GM23338 (cell line): Measurements from ENCODE around the gene SCG3. TPM values are rescaled to one million over a fixed set of nuclear protein-coding genes. Genes with fewer than 3 reads are reported as not detected.

ENCODE experiments used
- ATAC-seq: fragments of 200-7000 bp; cut with Tn5 transposase; 3 replicates; pipeline ENCODE4 v1.9.1; 2020
- DNase-seq: peaks from one replicate; pipeline ENCODE4 v3.0.0-alpha.2; 2015; ENCODE audit warnings: low spot score
- H2AFZ ChIP-seq: fragments of 200-600 bp; sonication (generic); 2 replicates; pipeline ENCODE4 v1.8.0; 2016; ENCODE audit warnings: antibody characterized with exemption, mild to moderate bottlenecking, moderate library complexity
- H3F3A ChIP-seq: fragments of 200-600 bp; sonication (generic); replicated peaks from 2 replicates; pipeline ENCODE4 v1.8.0; 2017; ENCODE audit warnings: antibody characterized with exemption, mixed run types, low read depth
- H3K27ac ChIP-seq: fragments of 200-600 bp; sonication (generic); 2 replicates; pipeline ENCODE4 v1.6.1; 2016; ENCODE audit warnings: low read depth
- H3K27me3 ChIP-seq: fragments of 200-600 bp; sonication (generic); 2 replicates; pipeline ENCODE4 v1.8.0; 2016; ENCODE audit warnings: mild to moderate bottlenecking, mixed run types, moderate library complexity; ENCODE audit not compliant: insufficient read depth
- H3K36me3 ChIP-seq: fragments of 200-600 bp; sonication (generic); 2 replicates; pipeline ENCODE4 v1.8.0; 2016; ENCODE audit warnings: mild to moderate bottlenecking; ENCODE audit not compliant: insufficient read depth
- H3K4me1 ChIP-seq: fragments of 200-600 bp; sonication (generic); 2 replicates; pipeline ENCODE4 v1.8.0; 2016; ENCODE audit warnings: mild to moderate bottlenecking, moderate library complexity; ENCODE audit not compliant: insufficient read depth
- H3K4me2 ChIP-seq: fragments of 200-600 bp; sonication (generic); 2 replicates; pipeline ENCODE4 v1.7.1; 2017; ENCODE audit warnings: mixed run types
- H3K4me3 ChIP-seq: fragments of 200-600 bp; sonication (generic); 2 replicates; pipeline ENCODE4 v1.6.1; 2016; ENCODE audit warnings: mixed run types
- H3K79me2 ChIP-seq: fragments of 200-600 bp; sonication (generic); replicated peaks from 2 replicates; pipeline ENCODE4 v1.8.0; 2017; ENCODE audit warnings: mild to moderate bottlenecking; ENCODE audit not compliant: insufficient read depth
- H3K9me2 ChIP-seq: fragments of 200-600 bp; sonication (generic); 2 replicates; pipeline ENCODE4 v1.8.0; 2017; ENCODE audit not compliant: insufficient read depth
- H4K20me1 ChIP-seq: fragments of 200-600 bp; sonication (generic); replicated peaks from 2 replicates; pipeline ENCODE4 v1.8.0; 2017; ENCODE audit warnings: mild to moderate bottlenecking; ENCODE audit not compliant: insufficient read depth
- H3K27ac Mint-ChIP-seq: 2 replicates; pipeline ENCODE4 v1.8.0; 2020; ENCODE audit warnings: inconsistent platforms, mild to moderate bottlenecking, moderate library complexity, mixed read lengths
- H3K27me3 Mint-ChIP-seq: 3 replicates; pipeline ENCODE4 v1.8.0; 2022; ENCODE audit warnings: low read depth, mild to moderate bottlenecking, moderate library complexity, mixed read lengths, inconsistent platforms; ENCODE audit not compliant: insufficient read depth, poor library complexity
- H3K36me3 Mint-ChIP-seq: 3 replicates; pipeline ENCODE4 v1.8.0; 2021; ENCODE audit warnings: low read depth, mild to moderate bottlenecking, inconsistent platforms, moderate library complexity, mixed read lengths
- H3K4me1 Mint-ChIP-seq: 3 replicates; pipeline ENCODE4 v1.8.0; 2020; ENCODE audit warnings: mild to moderate bottlenecking, inconsistent platforms, mixed read lengths
- H3K4me3 Mint-ChIP-seq: 3 replicates; pipeline ENCODE4 v1.8.0; 2021; ENCODE audit warnings: moderate library complexity, mild to moderate bottlenecking, inconsistent platforms, mixed read lengths
- H3K9me3 Mint-ChIP-seq: 3 replicates; pipeline ENCODE4 v1.8.0; 2020; ENCODE audit warnings: moderate library complexity, mild to moderate bottlenecking, inconsistent platforms, mixed read lengths
- CREB1 ChIP-seq: fragments of 250-450 bp; sonication (Bioruptor Pico); IDR thresholded peaks from 2 replicates; pipeline ENCODE4 v1.5.0; 2020; ENCODE audit warnings: low read depth, mild to moderate bottlenecking, moderate library complexity
- EZH2 ChIP-seq: fragments of 200-600 bp; sonication (generic); IDR thresholded peaks from one replicate; pipeline ENCODE4 v1.8.0; 2017; ENCODE audit warnings: antibody characterized with exemption, mild to moderate bottlenecking, low read depth; ENCODE audit not compliant: unreplicated experiment
- EZH2phosphoT487 ChIP-seq: fragments of 200-600 bp; sonication (generic); IDR thresholded peaks from one replicate; pipeline ENCODE4 v1.8.1; 2018; ENCODE audit warnings: antibody characterized with exemption; ENCODE audit not compliant: unreplicated experiment
- JUNB ChIP-seq: IDR thresholded peaks from one replicate; pipeline ENCODE4 v1.6.1; 2016; ENCODE audit warnings: antibody characterized with exemption; ENCODE audit not compliant: unreplicated experiment
- NANOG ChIP-seq: IDR thresholded peaks from 2 replicates; pipeline ENCODE4 v1.6.1; 2016; ENCODE audit warnings: antibody characterized with exemption, borderline replicate concordance
- POLR2AphosphoS5 ChIP-seq: IDR thresholded peaks from 2 replicates; pipeline ENCODE4 v1.6.1; 2016; ENCODE audit warnings: antibody characterized with exemption, low read depth
- STAT1 ChIP-seq: IDR thresholded peaks from one replicate; pipeline ENCODE4 v1.6.1; 2016; ENCODE audit warnings: antibody characterized with exemption; ENCODE audit not compliant: unreplicated experiment
- ZNF114 ChIP-seq: fragments of 250-450 bp; sonication (Bioruptor Pico); IDR thresholded peaks from 2 replicates; pipeline ENCODE4 v1.5.0; 2020; ENCODE audit warnings: mild to moderate bottlenecking, moderate library complexity
- ZNF331 ChIP-seq: fragments of 250-450 bp; sonication (Bioruptor Pico); IDR thresholded peaks from 2 replicates; pipeline ENCODE4 v1.5.0; 2020; ENCODE audit warnings: low read depth, mild to moderate bottlenecking, moderate library complexity
- polyA plus RNA-seq: library from polyadenylated mRNA; unstranded; fragments of >200 nt; fragmentation: Nextera tagmentation; extraction: Ambion mirVana; gene quantifications from 2 replicates; pipeline ENCODE4 v1.2.1, GENCODE V29; 2016
- total RNA-seq: library from RNA; depleted of rRNA; stranded (reverse); fragments of >200 nt; shearing (Covaris generic); gene quantifications from 2 replicates; pipeline ENCODE4 v1.2.3, GENCODE V29; 2014
- TF ChIP-seq, protein P1 (sequence below): fragments of 250-450 bp; sonication (Bioruptor Pico); IDR thresholded peaks from 2 replicates; pipeline ENCODE4 v1.5.0; 2020; ENCODE audit warnings: mild to moderate bottlenecking, moderate library complexity
- TF ChIP-seq, protein P2 (sequence below), 2 experiments: fragments of 200-600 bp in 1 of 2; sonication (generic) in 1 of 2; conservative IDR thresholded peaks; 2 replicates each; pipeline versions ENCODE4 v1.5.1 to v1.6.1; 2016 to 2017; ENCODE audit warnings: antibody characterized with exemption in 2 of 2, low read depth in 2 of 2, mild to moderate bottlenecking in 2 of 2, moderate library complexity in 1 of 2
- TF ChIP-seq, protein P3 (sequence below): IDR thresholded peaks from one replicate; pipeline ENCODE4 v1.6.1; 2018; ENCODE audit warnings: antibody characterized with exemption; ENCODE audit not compliant: unreplicated experiment
- TF ChIP-seq, protein P4 (sequence below): IDR thresholded peaks from 2 replicates; pipeline ENCODE4 v1.6.1; 2016; ENCODE audit warnings: antibody characterized with exemption

SCG3 gene
- total and polyA plus RNA-seq, 2 experiments from 2014 or later = 44.2 to 99.5 TPM

DNA sequence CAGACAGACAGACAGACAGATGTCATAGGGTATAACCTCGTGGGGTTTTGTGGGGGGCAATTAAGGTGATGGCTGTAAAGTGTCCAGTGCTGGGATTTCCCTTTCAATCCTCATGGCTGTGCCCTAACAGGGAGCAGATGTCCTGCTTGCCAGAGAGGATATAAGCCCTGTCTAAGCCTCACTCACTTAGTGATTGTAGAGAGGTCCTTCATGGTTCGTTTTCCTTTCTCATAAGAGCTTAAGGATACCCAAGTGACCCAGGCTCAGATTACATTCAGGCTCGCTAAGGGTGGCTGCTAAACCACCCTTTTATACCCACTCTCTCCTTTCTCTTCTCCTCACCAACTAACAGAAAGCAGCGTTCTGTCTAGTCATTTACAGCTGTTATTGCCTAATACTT, 36.9 kb downstream of the SCG3 start:
- Histone ChIP-seq H3F3A (no peaks in the 10 kb centered on the region), H3K4me1 (no peaks in the 10 kb centered on the region), H2AFZ (no peak overlapping the region), H3K4me2 (no peak overlapping the region), H3K27ac (no peak overlapping the region), H3K9me2 (no peaks in the 10 kb centered on the region), H3K4me3 (no peak overlapping the region), H3K27me3 (no peaks in the 10 kb centered on the region), H3K79me2 (no peaks in the 10 kb centered on the region), H3K36me3 (no peaks in the 10 kb centered on the region), H4K20me1 (no peaks in the 10 kb centered on the region)
- Mint-ChIP-seq H3K27ac (no peak overlapping the region), H3K27me3 (peaks cover 2% of the 10 kb centered on the region), H3K9me3 (no peaks in the 10 kb centered on the region), H3K4me1 (peaks cover 9% of the 10 kb centered on the region; the same call in 2 of the 3 replicates), H3K4me3 (no peak overlapping the region), H3K36me3 (peaks cover 37% of the 10 kb centered on the region)
- DNase-seq (no peak), ATAC-seq (no peak)
- TF ChIP-seq, protein P1, sequence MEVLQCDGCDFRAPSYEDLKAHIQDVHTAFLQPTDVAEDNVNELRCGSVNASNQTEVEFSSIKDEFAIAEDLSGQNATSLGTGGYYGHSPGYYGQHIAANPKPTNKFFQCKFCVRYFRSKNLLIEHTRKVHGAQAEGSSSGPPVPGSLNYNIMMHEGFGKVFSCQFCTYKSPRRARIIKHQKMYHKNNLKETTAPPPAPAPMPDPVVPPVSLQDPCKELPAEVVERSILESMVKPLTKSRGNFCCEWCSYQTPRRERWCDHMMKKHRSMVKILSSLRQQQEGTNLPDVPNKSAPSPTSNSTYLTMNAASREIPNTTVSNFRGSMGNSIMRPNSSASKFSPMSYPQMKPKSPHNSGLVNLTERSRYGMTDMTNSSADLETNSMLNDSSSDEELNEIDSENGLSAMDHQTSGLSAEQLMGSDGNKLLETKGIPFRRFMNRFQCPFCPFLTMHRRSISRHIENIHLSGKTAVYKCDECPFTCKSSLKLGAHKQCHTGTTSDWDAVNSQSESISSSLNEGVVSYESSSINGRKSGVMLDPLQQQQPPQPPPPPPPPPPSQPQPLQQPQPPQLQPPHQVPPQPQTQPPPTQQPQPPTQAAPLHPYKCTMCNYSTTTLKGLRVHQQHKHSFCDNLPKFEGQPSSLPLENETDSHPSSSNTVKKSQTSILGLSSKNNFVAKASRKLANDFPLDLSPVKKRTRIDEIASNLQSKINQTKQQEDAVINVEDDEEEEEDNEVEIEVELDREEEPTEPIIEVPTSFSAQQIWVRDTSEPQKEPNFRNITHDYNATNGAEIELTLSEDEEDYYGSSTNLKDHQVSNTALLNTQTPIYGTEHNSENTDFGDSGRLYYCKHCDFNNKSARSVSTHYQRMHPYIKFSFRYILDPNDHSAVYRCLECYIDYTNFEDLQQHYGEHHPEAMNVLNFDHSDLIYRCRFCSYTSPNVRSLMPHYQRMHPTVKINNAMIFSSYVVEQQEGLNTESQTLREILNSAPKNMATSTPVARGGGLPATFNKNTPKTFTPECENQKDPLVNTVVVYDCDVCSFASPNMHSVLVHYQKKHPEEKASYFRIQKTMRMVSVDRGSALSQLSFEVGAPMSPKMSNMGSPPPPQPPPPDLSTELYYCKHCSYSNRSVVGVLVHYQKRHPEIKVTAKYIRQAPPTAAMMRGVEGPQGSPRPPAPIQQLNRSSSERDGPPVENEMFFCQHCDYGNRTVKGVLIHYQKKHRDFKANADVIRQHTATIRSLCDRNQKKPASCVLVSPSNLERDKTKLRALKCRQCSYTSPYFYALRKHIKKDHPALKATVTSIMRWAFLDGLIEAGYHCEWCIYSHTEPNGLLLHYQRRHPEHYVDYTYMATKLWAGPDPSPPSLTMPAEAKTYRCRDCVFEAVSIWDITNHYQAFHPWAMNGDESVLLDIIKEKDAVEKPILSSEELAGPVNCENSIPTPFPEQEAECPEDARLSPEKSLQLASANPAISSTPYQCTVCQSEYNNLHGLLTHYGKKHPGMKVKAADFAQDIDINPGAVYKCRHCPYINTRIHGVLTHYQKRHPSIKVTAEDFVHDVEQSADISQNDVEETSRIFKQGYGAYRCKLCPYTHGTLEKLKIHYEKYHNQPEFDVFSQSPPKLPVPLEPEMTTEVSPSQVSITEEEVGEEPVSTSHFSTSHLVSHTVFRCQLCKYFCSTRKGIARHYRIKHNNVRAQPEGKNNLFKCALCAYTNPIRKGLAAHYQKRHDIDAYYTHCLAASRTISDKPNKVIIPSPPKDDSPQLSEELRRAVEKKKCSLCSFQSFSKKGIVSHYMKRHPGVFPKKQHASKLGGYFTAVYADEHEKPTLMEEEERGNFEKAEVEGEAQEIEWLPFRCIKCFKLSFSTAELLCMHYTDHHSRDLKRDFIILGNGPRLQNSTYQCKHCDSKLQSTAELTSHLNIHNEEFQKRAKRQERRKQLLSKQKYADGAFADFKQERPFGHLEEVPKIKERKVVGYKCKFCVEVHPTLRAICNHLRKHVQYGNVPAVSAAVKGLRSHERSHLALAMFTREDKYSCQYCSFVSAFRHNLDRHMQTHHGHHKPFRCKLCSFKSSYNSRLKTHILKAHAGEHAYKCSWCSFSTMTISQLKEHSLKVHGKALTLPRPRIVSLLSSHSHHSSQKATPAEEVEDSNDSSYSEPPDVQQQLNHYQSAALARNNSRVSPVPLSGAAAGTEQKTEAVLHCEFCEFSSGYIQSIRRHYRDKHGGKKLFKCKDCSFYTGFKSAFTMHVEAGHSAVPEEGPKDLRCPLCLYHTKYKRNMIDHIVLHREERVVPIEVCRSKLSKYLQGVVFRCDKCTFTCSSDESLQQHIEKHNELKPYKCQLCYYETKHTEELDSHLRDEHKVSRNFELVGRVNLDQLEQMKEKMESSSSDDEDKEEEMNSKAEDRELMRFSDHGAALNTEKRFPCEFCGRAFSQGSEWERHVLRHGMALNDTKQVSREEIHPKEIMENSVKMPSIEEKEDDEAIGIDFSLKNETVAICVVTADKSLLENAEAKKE = no peak
- TF ChIP-seq, protein P2, sequence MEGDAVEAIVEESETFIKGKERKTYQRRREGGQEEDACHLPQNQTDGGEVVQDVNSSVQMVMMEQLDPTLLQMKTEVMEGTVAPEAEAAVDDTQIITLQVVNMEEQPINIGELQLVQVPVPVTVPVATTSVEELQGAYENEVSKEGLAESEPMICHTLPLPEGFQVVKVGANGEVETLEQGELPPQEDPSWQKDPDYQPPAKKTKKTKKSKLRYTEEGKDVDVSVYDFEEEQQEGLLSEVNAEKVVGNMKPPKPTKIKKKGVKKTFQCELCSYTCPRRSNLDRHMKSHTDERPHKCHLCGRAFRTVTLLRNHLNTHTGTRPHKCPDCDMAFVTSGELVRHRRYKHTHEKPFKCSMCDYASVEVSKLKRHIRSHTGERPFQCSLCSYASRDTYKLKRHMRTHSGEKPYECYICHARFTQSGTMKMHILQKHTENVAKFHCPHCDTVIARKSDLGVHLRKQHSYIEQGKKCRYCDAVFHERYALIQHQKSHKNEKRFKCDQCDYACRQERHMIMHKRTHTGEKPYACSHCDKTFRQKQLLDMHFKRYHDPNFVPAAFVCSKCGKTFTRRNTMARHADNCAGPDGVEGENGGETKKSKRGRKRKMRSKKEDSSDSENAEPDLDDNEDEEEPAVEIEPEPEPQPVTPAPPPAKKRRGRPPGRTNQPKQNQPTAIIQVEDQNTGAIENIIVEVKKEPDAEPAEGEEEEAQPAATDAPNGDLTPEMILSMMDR (conservative IDR thresholded peaks at IDR 0.05; ENCODE audit: low read depth in 2 of 2) = no peak
- TF ChIP-seq STAT1 (no peak), POLR2AphosphoS5 (no peak), NANOG (no peak), ZNF114 (CRISPR knock-in tag) (no peak), CREB1 (CRISPR knock-in tag) (no peak), ZNF331 (CRISPR knock-in tag) (no peak), EZH2phosphoT487 (no peak), JUNB (no peak), EZH2 (no peak)
- TF ChIP-seq, protein P3, sequence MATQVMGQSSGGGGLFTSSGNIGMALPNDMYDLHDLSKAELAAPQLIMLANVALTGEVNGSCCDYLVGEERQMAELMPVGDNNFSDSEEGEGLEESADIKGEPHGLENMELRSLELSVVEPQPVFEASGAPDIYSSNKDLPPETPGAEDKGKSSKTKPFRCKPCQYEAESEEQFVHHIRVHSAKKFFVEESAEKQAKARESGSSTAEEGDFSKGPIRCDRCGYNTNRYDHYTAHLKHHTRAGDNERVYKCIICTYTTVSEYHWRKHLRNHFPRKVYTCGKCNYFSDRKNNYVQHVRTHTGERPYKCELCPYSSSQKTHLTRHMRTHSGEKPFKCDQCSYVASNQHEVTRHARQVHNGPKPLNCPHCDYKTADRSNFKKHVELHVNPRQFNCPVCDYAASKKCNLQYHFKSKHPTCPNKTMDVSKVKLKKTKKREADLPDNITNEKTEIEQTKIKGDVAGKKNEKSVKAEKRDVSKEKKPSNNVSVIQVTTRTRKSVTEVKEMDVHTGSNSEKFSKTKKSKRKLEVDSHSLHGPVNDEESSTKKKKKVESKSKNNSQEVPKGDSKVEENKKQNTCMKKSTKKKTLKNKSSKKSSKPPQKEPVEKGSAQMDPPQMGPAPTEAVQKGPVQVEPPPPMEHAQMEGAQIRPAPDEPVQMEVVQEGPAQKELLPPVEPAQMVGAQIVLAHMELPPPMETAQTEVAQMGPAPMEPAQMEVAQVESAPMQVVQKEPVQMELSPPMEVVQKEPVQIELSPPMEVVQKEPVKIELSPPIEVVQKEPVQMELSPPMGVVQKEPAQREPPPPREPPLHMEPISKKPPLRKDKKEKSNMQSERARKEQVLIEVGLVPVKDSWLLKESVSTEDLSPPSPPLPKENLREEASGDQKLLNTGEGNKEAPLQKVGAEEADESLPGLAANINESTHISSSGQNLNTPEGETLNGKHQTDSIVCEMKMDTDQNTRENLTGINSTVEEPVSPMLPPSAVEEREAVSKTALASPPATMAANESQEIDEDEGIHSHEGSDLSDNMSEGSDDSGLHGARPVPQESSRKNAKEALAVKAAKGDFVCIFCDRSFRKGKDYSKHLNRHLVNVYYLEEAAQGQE = no peak
- TF ChIP-seq, protein P4, sequence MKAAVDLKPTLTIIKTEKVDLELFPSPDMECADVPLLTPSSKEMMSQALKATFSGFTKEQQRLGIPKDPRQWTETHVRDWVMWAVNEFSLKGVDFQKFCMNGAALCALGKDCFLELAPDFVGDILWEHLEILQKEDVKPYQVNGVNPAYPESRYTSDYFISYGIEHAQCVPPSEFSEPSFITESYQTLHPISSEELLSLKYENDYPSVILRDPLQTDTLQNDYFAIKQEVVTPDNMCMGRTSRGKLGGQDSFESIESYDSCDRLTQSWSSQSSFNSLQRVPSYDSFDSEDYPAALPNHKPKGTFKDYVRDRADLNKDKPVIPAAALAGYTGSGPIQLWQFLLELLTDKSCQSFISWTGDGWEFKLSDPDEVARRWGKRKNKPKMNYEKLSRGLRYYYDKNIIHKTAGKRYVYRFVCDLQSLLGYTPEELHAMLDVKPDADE = no peak
